Ishikawa (cell line): ENCODE data around the gene LURAP1L.

ENCODE experiments used
- CEBPB ChIP-seq: IDR thresholded peaks from 2 replicates; pipeline ENCODE4 v1.6.1; 2012
- CREB1 ChIP-seq: IDR thresholded peaks from 2 replicates; pipeline ENCODE4 v1.6.1; 2012; ENCODE audit warnings: low read depth
- TAF1 ChIP-seq: IDR thresholded peaks from 2 replicates; pipeline ENCODE4 v1.6.1; 2012; ENCODE audit warnings: low read depth, mild to moderate bottlenecking
- TCF12 ChIP-seq: IDR thresholded peaks from 2 replicates; pipeline ENCODE4 v1.6.1; 2012; ENCODE audit warnings: low read depth
- TEAD4 ChIP-seq: IDR thresholded peaks from 2 replicates; pipeline ENCODE4 v1.6.1; 2012
- YY1 ChIP-seq: IDR thresholded peaks from 2 replicates; pipeline ENCODE4 v1.6.1; 2012; ENCODE audit warnings: low read depth
- TF ChIP-seq, protein P1 (sequence below): IDR thresholded peaks from 2 replicates; pipeline ENCODE4 v1.6.1; 2012

DNA sequence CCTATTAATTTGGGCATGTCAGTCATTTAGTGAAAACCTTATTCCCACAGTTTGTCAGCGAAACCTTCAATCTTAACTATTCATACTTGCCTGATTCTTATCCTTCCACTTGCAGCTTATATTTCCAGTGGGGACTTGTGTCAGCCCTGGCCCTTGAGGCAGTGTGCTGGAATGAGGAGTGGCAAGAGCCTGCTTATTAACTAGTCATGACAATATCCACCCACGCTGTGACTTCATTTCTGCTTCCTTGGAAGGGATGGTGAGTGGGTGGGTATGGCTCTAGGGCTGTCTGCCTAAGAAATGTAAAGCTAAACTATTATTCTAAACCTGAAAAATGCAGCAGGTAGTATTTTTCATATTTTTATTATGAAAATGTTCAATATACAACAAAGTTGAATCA lies 34.0 kb upstream of the LURAP1L start:
- TF ChIP-seq TAF1 (no peak), YY1 (no peak), TEAD4 (no peak), TCF12 (no peak), CREB1 (no peak), CEBPB (no peak)
- TF ChIP-seq, protein P1, sequence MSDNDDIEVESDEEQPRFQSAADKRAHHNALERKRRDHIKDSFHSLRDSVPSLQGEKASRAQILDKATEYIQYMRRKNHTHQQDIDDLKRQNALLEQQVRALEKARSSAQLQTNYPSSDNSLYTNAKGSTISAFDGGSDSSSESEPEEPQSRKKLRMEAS = no peak
